Peyer's patch (tissue), 4 donors: ENCODE measurements around the gene TULP3. TPM values are rescaled to one million over a fixed set of nuclear protein-coding genes. Genes with fewer than 3 reads are reported as not detected.

Source experiments
- DNase-seq, 3 donors: peaks; one replicate each; pipeline ENCODE4 v3.0.0-alpha.2; 2017 to 2019
- H3K27ac ChIP-seq, 4 donors: fragments of 200-600 bp; sonication (generic); one replicate each; pipeline ENCODE4 v1.5.1; 2016 to 2019
- H3K27me3 ChIP-seq, 2 donors: fragments of 200-600 bp; sonication (generic); one replicate each; pipeline ENCODE4 v1.5.1; 2019
- H3K36me3 ChIP-seq, 3 donors: fragments of 200-600 bp; sonication (generic); one replicate each; pipeline ENCODE4 v1.5.1; 2016 to 2019
- H3K4me1 ChIP-seq, 4 donors: fragments of 200-600 bp; sonication (generic); one replicate each; pipeline ENCODE4 v1.5.1; 2016 to 2019
- H3K4me3 ChIP-seq, 4 donors: fragments of 200-600 bp; sonication (generic); 1 replicate in 3 of 4; 2 replicates in 1 of 4; pipeline ENCODE4 v1.5.1; 2016 to 2019; ENCODE audit warnings: mild to moderate bottlenecking in 1 of 4
- H3K9me3 ChIP-seq, 4 donors: fragments of 200-600 bp; sonication (generic); one replicate each; pipeline ENCODE4 v1.5.1; 2016 to 2019; ENCODE audit warnings: mild to moderate bottlenecking in 1 of 4
- CTCF ChIP-seq, 6 experiments: fragments of 450-650 bp in 4 of 6; fragments of 200-600 bp in 2 of 6; sonication (generic) in 1 of 6; IDR thresholded peaks; one replicate each; pipeline ENCODE4 v1.5.1; 2017 to 2019; ENCODE audit warnings: antibody characterized with exemption in 6 of 6, mild to moderate bottlenecking in 3 of 6, moderate library complexity in 1 of 6
- POLR2A ChIP-seq, 2 donors: fragments of 450-650 bp; IDR thresholded peaks; one replicate each; pipeline ENCODE4 v1.5.1; 2017; ENCODE audit warnings: antibody characterized with exemption in 2 of 2, mild to moderate bottlenecking in 2 of 2, moderate library complexity in 2 of 2
- total RNA-seq, 4 donors: library from RNA; depleted of rRNA; stranded (reverse); fragments of >200 nt; gene quantifications; one replicate each; pipeline ENCODE4 v1.1.0, GENCODE V29; 2016

TULP3 gene
- total RNA-seq, 4 donors from 2014 or later: 7.2 to 63.5 (median 12.6) TPM

GRCh38 chr12:2924019-2924418 lies 33.3 kb downstream of the TULP3 start:
- H3K4me1 ChIP-seq: no peaks in the 10 kb centered on the region
- DNase-seq: no peak
- TF ChIP-seq POLR2A (IDR thresholded peaks at IDR 0.05) (no peak), CTCF (IDR thresholded peaks at IDR 0.05) (no peak)
- no peak overlapping the region for H3K27ac ChIP-seq
- peaks cover 0 to 53% (median 0%) of the 10 kb centered on the region in 3 donors for H3K36me3 ChIP-seq
- H3K4me3 ChIP-seq: no peak overlapping the region
- no peaks in the 10 kb centered on the region for H3K9me3 ChIP-seq
- no peaks in the 10 kb centered on the region for H3K27me3 ChIP-seq

GRCh38 chr12:2925322-2925995 lies 34.8 kb downstream of the TULP3 start:
- Histone ChIP-seq H3K9me3 (no peaks in the 10 kb centered on the region), H3K4me1 (no peaks in the 10 kb centered on the region), H3K27ac (no peak overlapping the region), H3K4me3 (no peak overlapping the region), H3K36me3 (peaks cover 0 to 56% (median 0%) of the 10 kb centered on the region in 3 donors), H3K27me3 (no peaks in the 10 kb centered on the region)
- DNase-seq: peak in 1 of 3 donors; percentile 21
- TF ChIP-seq CTCF (IDR thresholded peaks at IDR 0.05) (no peak), POLR2A (IDR thresholded peaks at IDR 0.05) (no peak)

GRCh38 chr12:2930865-2931264 lies 40.2 kb downstream of the TULP3 start:
- Histone ChIP-seq H3K27me3 (no peaks in the 10 kb centered on the region), H3K4me3 (no peak overlapping the region), H3K36me3 (peaks cover 0 to 62% (median 0%) of the 10 kb centered on the region in 3 donors), H3K27ac (no peak overlapping the region), H3K4me1 (no peaks in the 10 kb centered on the region), H3K9me3 (no peaks in the 10 kb centered on the region)
- no peak for TF ChIP-seq CTCF (IDR thresholded peaks at IDR 0.05)
- no peak for TF ChIP-seq POLR2A (IDR thresholded peaks at IDR 0.05)
- peak in 1 of 3 donors; percentile 24 for DNase-seq

- Histone ChIP-seq H3K27me3 (no peaks in the 10 kb centered on the region), H3K4me3 (no peak overlapping the region), H3K36me3 (peaks cover 0 to 66% (median 0%) of the 10 kb centered on the region in 3 donors), H3K9me3 (no peaks in the 10 kb centered on the region), H3K27ac (no peak overlapping the region), H3K4me1 (no peaks in the 10 kb centered on the region)
- DNase-seq: no peak
- no peak for TF ChIP-seq POLR2A (IDR thresholded peaks at IDR 0.05)
- TF ChIP-seq CTCF (IDR thresholded peaks at IDR 0.05): no peak
Measured at GRCh38 chr12:2933586-2933985, 42.9 kb downstream of the TULP3 start.

GRCh38 chr12:2934371-2934770 lies 43.7 kb downstream of the TULP3 start:
- no peak overlapping the region for H3K27ac ChIP-seq
- H3K36me3 ChIP-seq: peaks cover 0 to 74% (median 0%) of the 10 kb centered on the region in 3 donors
- H3K4me3 ChIP-seq: no peak overlapping the region
- TF ChIP-seq POLR2A (IDR thresholded peaks at IDR 0.05) (no peak), CTCF (IDR thresholded peaks at IDR 0.05) (no peak)
- no peaks in the 10 kb centered on the region for H3K27me3 ChIP-seq
- DNase-seq: no peak
- no peaks in the 10 kb centered on the region for H3K9me3 ChIP-seq
- H3K4me1 ChIP-seq: no peaks in the 10 kb centered on the region
